Omental fat pad (tissue), 4 donors: ENCODE data around the gene EXO1. TPM values are rescaled to one million over a fixed set of nuclear protein-coding genes. Genes with fewer than 3 reads are reported as not detected.

Experiments
- ATAC-seq: fragments of 150-250 bp; one replicate; pipeline ENCODE4 v1.9.1; 2016; ENCODE audit warnings: mild to moderate bottlenecking, moderate library complexity; ENCODE audit not compliant: low FRiP score
- DNase-seq: peaks from one replicate; pipeline ENCODE4 v3.0.0-alpha.2; 2019; ENCODE audit warnings: low spot score
- total RNA-seq, 4 donors: library from RNA; depleted of rRNA; stranded (reverse); fragments of >200 nt; gene quantifications; one replicate each; pipeline ENCODE4 v1.1.0, GENCODE V29; 2016
- TF ChIP-seq, protein P1 (sequence below), 3 donors: fragments of 450-650 bp; IDR thresholded peaks; one replicate each; pipeline ENCODE4 v1.5.1; 2016 to 2017; ENCODE audit warnings: antibody characterized with exemption in 3 of 3, mild to moderate bottlenecking in 3 of 3, moderate library complexity in 2 of 3

EXO1 gene
- total RNA-seq, 4 donors from 2014 or later = 0.63 to 1.2 TPM; not detected in 2

GRCh38 chr1:241888232-241888631 is 40.2 kb downstream of the EXO1 start:
- ATAC-seq (no peak), DNase-seq (no peak)
- TF ChIP-seq, protein P1, sequence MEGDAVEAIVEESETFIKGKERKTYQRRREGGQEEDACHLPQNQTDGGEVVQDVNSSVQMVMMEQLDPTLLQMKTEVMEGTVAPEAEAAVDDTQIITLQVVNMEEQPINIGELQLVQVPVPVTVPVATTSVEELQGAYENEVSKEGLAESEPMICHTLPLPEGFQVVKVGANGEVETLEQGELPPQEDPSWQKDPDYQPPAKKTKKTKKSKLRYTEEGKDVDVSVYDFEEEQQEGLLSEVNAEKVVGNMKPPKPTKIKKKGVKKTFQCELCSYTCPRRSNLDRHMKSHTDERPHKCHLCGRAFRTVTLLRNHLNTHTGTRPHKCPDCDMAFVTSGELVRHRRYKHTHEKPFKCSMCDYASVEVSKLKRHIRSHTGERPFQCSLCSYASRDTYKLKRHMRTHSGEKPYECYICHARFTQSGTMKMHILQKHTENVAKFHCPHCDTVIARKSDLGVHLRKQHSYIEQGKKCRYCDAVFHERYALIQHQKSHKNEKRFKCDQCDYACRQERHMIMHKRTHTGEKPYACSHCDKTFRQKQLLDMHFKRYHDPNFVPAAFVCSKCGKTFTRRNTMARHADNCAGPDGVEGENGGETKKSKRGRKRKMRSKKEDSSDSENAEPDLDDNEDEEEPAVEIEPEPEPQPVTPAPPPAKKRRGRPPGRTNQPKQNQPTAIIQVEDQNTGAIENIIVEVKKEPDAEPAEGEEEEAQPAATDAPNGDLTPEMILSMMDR (IDR thresholded peaks at IDR 0.05) = no peak

- TF ChIP-seq, protein P1 (IDR thresholded peaks at IDR 0.05) = no peak
- DNase-seq (no peak), ATAC-seq (no peak)
Measured at GRCh38 chr1:241891296-241891695, 43.3 kb downstream of the EXO1 start.

GRCh38 chr1:241894016-241894415 is 46.0 kb downstream of the EXO1 start:
- TF ChIP-seq, protein P1 (IDR thresholded peaks at IDR 0.05) = no peak
- ATAC-seq (no peak), DNase-seq (no peak)

DNA sequence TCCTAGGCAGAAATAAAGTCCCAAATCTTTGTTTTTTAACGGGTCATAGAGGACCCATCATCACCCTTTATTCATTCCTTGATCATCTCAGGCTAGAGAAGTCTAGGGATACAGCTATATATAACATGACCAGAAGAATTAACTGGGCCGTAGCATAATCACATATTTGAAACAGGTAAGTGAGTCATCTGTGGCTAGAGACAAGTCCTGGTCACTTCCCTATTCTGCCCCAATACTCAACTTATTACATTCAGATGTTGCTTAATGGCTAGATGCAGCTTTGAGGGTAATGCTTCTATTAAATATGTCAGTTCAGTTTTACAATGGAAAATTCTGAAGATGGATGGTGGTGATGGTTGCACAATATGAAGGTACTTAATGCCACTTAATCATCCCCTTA is 47.0 kb downstream of the EXO1 start:
- DNase-seq (no peak), ATAC-seq (no peak)
- TF ChIP-seq, protein P1 (IDR thresholded peaks at IDR 0.05) = no peak

DNA sequence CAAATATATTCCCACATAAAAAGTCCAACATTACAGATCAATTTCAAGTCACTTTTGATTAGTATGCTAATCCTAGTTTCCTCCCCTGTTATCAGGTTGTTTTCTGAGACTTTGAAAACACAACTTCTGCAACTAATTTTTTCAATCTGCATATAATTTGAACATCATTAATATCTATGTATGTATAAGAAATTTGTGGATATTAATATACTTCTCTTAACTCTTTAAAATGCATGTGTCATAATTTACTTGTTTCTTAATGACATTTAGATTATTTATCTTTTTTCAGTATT is 48.6 kb downstream of the EXO1 start:
- DNase-seq (no peak), ATAC-seq (no peak)
- TF ChIP-seq, protein P1 (IDR thresholded peaks at IDR 0.05) = no peak

- ATAC-seq (no peak), DNase-seq (no peak)
- TF ChIP-seq, protein P1 (IDR thresholded peaks at IDR 0.05) = no peak
Measured at GRCh38 chr1:241899210-241899609, 51.2 kb downstream of the EXO1 start.

- DNase-seq = no peak
- TF ChIP-seq, protein P1 (IDR thresholded peaks at IDR 0.05) = no peak
- ATAC-seq = no peak
Measured at GRCh38 chr1:241900381-241900780, 52.4 kb downstream of the EXO1 start.
